GM21619 (cell line): Measurements from ENCODE around the gene TRIM71.
"Not testable (repeated sequence)": the region's sequence is repeated elsewhere in the genome, so short reads cannot be mapped to it uniquely, and the experiment has no call there.

Source experiments
- ATAC-seq: cut with Tn5 transposase; IDR thresholded peaks from one replicate; pipeline ENCODE4 v1.9.1; 2021; ENCODE audit not compliant: unreplicated experiment

The TRIM71 gene

DNA sequence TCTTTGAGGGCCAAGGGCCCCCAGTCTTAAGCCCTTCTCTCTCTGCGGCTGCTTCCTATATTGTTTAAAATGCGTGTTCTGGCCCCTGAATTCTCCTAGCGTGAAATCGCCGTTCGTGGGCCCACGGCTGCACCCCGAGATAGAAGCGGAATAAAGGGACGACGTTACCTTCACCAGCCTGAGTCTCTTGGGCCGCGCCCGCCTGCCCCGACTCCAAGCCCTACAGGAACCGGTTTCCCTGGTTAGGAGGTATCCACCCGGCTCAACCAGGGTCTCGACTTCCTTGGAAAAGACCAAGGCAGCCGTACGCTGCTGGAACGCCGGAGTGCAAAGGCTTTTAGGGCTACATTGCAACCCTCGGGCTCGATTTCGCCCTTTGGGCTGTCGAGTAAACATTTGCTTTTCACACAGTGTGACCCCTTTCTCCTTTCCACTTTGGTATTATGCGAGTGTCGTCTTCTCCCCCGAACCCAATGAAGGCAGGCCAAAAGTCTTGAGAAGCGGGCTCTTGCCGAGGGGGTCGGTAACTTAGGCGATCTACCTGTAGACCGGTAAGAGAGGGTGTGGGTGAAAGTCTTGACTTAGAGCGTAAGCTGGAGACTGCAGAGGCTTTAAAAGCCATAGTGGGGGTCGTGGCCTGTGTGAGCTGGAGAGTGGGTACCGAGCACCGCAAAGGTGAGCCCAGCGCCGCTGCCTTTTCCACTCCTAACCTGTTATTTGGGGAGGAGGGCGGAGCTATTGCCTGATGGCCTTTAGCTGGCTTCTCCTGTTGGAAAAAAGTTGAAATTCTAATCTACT lies 2.0 kb downstream of the TRIM71 start:
- ATAC-seq: no peak

- ATAC-seq: no peak
Measured at GRCh38 chr3:32820430-32820829, 2.6 kb downstream of the TRIM71 start.

- no peak for ATAC-seq
Measured at GRCh38 chr3:32820971-32821685, 3.3 kb downstream of the TRIM71 start.

DNA sequence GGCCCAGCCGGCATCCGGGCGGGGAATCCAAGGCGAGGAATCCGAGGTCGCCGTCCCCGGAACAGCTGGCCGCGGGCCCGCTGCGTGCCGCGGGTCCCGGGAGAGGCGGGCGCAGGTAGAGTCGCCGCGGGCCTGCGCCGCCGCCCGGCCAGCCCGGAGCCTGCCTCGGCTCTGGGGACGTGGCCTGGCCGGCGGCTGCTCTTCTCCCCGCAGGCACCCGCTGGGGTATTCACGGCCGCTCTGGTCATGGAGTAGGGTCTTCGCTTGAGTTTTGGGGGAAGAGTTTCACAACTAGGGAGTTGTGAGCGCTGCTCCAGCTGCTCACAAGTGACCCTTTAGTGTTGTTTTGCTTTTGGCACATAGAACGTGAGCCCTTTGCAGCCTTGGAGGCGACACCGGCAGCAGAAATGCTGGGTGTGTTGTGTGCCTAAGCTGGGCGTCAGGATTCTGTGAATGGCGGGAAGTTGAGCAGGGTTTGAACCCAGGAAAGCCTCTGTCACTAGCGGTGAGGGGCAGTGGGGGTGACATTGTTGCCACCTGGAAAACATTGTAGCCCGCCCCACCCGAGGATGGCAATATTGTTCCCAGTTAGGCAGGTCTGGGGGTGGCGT lies 4.0 kb downstream of the TRIM71 start:
- ATAC-seq: no peak

DNA sequence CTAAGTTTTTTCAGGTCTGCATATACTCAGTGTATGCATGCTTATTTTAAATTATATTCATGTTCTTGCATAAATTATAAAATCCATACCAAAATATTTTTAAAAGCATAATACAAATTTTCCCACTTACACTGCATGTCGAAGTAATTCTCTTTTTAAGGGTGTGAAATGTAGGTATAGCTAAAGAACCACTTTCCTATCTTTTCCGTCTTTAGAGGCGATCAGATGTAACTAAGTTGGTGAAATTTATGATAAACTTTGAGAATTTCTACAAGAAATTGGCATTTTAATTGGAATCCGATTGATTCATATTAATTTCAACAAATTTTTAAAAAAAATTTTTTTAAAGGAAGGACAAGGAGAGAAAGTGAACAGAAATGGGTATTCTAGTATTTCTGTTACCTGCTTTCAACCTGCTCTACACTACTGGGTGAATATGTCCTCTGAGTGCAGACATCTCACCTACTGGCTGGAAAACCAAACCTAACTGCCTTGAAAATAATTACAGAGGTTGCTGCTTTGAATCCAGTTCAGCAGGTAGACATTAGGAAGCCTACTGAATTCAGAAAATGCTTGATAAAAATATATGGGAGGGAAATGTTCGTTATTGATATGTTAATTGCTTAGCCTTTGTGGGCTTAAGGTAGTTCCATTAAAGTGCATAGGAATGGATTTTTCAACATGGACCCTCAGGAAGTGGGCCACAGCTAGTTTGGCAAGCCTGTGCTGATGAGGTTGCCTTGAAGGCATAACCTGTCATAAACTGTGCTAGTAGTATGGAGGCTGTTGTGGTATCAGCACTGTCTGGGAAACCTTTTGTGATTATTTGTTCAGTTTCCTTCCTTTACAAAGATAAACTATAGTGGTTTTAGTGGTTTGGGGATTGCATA lies 5.1 kb downstream of the TRIM71 start:
- ATAC-seq: no peak

DNA sequence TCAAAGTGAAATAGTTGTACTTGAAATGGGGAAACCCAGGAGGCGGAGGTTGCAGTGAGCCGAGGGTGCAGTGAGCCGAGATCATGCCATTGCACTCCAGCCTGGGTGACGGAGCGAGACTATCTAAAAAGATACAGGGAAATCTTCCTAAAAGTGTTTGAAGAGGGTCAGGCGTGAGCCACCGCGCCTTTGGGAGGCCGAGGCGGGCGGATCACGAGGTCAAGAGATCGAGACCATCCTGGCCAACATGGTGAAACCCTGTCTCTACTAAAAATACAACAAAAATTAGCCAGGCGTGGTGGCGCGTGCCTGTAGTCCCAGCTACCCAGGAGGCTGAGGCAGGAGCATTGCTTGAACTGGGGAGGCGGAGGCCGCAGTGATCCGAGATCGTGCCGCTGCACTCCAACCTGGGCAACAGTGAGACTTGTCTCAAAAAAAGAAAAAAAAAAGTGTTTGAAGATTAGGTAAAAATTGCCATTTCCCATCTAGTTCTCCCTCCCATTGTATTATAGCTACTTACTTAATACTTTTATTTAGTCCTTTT lies 5.9 kb downstream of the TRIM71 start:
- not testable (repeated sequence) for ATAC-seq

- ATAC-seq: no peak
Measured at GRCh38 chr3:32825601-32826375, 8.0 kb downstream of the TRIM71 start.

- no peak for ATAC-seq
Measured at GRCh38 chr3:32831062-32831461, 13.3 kb downstream of the TRIM71 start.

DNA sequence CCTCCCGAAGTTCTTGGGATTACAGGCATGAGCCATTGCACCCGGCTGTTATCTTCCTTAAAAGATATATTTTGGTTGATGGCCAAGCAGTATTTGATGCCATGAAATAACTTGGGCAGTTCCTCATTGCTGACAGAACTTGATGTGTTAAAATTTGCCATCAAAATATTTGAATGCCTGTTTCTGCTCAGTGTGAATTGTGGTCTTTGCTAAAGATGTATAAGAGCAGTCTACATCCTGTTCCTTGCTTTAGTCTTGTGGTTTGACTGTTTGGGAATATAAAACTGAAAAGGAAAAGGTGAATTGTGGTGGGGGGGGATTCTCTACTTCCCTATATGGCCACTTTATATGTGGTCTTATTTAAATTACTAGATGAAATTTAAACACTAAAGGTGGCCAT lies 14.0 kb downstream of the TRIM71 start:
- ATAC-seq: no peak

- no peak for ATAC-seq
Measured at GRCh38 chr3:32832193-32832592, 14.4 kb downstream of the TRIM71 start.

DNA sequence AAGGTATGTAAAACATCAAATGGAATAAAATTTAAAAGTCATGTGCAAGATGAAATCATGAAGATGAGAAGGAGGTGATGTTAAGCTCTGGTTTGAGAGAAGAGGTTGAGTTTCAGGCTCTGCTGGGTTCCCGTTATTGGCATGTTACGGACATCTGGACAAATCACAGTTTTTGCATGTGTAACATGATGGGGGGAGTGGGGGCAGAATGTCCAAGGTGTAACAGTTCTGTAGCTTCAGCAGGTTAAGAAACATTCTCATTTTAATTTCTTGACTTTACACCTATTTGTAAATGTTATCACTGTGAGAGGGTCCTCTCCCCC lies 17.2 kb downstream of the TRIM71 start:
- no peak for ATAC-seq

DNA sequence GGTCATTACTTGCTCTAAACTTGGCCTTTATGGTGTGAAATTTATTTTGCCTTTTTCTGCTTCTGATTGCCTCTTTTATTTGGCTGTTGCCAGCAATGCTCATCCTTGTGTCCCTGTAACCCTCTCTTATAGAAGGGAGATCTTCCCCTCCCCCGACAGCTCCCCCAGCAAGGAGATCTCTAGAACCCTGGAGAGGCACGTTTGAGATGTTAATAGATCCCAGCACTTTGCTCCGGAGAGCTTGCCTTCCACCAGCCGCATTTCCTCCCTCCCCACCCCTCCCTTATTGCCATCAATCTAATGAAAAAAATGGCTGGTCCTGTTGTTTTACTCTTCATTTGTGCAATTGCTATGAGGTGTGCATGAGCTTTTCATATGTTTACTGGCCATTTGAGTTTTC lies 18.2 kb downstream of the TRIM71 start:
- no peak for ATAC-seq

- ATAC-seq: no peak
Measured at GRCh38 chr3:32836601-32837000, 18.8 kb downstream of the TRIM71 start.

DNA sequence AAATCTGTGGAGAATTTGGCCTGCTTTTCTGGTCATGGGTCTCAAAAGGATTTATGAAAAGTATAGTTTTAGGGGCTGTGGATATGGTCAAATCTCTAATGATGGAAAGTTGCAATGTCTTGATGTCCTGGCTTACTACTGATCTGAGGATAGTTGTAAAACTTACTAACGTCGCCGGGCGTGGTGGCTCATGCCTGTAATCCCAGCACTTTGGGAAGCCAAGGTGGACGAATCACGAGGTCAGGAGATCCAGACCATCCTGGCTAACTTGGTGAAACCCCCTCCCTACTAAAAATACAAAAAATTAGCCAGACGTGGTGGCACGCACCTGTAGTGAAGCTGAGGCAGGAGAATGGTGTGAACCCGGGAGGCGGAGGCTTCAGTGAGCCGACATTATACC lies 19.6 kb downstream of the TRIM71 start:
- no peak for ATAC-seq

DNA sequence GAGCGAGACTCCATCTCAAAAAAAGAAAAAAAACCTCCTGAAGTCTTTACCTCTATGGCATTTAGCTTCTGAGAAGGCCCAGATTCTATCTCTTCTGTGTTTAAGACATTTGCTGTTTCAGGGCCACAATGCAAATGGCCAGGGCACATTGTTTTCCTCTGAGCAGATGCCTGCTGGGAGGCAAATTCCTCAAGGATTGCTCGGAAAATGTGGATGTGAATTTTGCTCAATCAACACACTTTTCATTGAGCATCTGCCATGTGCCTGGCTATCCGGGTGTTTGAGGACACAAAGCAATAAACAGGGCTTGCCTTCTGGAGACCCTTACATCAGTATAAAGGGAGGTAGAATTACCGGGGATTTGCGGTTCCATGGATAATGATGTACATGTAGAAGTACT lies 20.0 kb downstream of the TRIM71 start:
- no peak for ATAC-seq

DNA sequence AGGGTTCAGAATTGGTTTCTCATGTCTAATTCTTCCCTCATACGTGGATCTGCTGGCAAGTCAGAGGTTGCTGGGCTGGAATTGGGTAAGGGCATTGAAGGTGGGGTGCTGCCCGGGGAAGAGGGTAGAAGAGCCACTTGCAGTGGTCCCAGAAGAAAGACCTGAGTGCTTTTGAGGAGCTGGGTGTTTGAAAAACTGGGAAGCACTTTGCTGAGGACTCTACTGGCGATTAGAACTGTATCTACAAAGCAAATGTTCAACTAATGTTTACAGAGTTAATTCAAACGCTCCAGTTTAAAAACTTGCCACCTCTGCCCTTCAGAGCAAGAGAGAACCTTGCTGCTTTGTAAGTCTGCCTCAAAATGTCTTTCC lies 21.9 kb downstream of the TRIM71 start:
- no peak for ATAC-seq

DNA sequence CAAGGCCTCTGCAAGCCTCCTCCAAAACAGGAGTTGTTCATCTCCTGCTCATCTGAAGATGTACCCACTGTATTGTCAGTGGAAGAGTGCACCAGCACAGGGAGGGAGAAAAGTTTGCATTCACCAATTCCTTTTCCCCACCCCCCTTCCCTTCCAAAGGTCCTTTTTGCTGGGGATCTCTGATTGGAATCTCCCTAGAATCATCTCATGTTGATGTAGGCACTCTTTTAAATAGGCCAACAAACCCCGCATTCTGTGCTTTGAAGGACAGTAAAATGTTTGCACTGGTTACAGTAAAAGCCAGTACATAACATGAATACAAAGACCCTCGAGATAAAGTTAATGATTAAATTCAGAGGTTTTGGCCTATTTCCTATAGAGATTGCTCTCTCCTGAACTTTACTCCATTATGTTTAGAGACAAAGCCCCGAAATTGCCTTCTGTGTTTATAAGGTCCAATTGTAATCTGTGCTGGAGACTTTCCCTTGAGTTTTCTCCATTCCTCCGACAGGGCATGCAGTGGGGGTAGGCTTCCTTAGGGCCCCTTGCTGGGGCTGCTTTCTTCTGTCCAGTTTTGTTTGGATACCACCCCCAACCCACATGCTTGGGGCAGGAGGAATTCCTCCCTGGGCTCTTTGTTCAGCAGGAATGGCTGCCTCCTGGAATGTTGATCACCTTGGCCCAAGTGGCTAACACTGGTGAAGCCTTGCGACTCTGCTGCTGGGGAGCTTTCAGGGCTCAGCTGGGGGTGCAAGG lies 22.5 kb downstream of the TRIM71 start:
- ATAC-seq: no peak

- no peak for ATAC-seq
Measured at GRCh38 chr3:32841341-32841740, 23.5 kb downstream of the TRIM71 start.

GRCh38 chr3:32841867-32842470 lies 24.2 kb downstream of the TRIM71 start:
- ATAC-seq: no peak
